Skeletal muscle tissue (tissue), 4 donors: ENCODE data around the gene VEGFC. TPM values are rescaled to one million over a fixed set of nuclear protein-coding genes. Genes with fewer than 3 reads are reported as not detected.

Source experiments
- H3K27ac ChIP-seq: one replicate; pipeline ENCODE4 v1.7.0; 2013; ENCODE audit warnings: mild to moderate bottlenecking, low read depth, low read length, inconsistent platforms
- H3K27me3 ChIP-seq, 3 donors: one replicate each; pipeline ENCODE4 v1.7.0; 2013; ENCODE audit warnings: low read length in 3 of 3; ENCODE audit not compliant: control insufficient read depth in 3 of 3, insufficient read depth in 3 of 3
- H3K36me3 ChIP-seq, 3 donors: one replicate each; pipeline ENCODE4 v1.7.0; 2013; ENCODE audit warnings: low read length in 3 of 3; ENCODE audit not compliant: control insufficient read depth in 3 of 3, insufficient read depth in 3 of 3
- H3K4me1 ChIP-seq, 3 donors: one replicate each; pipeline ENCODE4 v1.7.0; 2013; ENCODE audit warnings: low read length in 3 of 3, mild to moderate bottlenecking in 3 of 3; ENCODE audit not compliant: control insufficient read depth in 3 of 3, insufficient read depth in 3 of 3
- H3K4me3 ChIP-seq, 3 donors: one replicate each; pipeline ENCODE4 v1.7.0; 2013; ENCODE audit warnings: low read length in 3 of 3
- H3K9ac ChIP-seq, 3 donors: one replicate each; pipeline ENCODE4 v1.7.0; 2013; ENCODE audit warnings: low read length in 3 of 3, mild to moderate bottlenecking in 3 of 3, moderate library complexity in 2 of 3, low read depth in 1 of 3
- H3K9me3 ChIP-seq, 3 donors: one replicate each; pipeline ENCODE4 v1.7.0; 2013; ENCODE audit warnings: low read length in 3 of 3; ENCODE audit not compliant: control insufficient read depth in 3 of 3
- total RNA-seq: library from RNA; depleted of rRNA; stranded (reverse); fragments of >200 nt; gene quantifications from one replicate; pipeline ENCODE4 v1.2.3, GENCODE V29; 2014
- donor health status: Osteomylitis.

VEGFC gene
- total RNA-seq, 1 donor from 2014 or later, result 6.8 TPM

GRCh38 chr4:176752191-176752749 lies 40.5 kb downstream of the VEGFC start:
- Histone ChIP-seq H3K9ac (no peak overlapping the region), H3K4me1 (no peaks in the 10 kb centered on the region), H3K27me3 (no peaks in the 10 kb centered on the region), H3K36me3 (no peaks in the 10 kb centered on the region), H3K4me3 (no peak overlapping the region), H3K9me3 (no peaks in the 10 kb centered on the region), H3K27ac (no peak overlapping the region)

- H3K9ac ChIP-seq, result no peak overlapping the region
- no peaks in the 10 kb centered on the region for H3K9me3 ChIP-seq
- H3K27me3 ChIP-seq, result no peaks in the 10 kb centered on the region
- no peak overlapping the region for H3K27ac ChIP-seq
- H3K4me3 ChIP-seq, result no peak overlapping the region
- H3K4me1 ChIP-seq, result no peaks in the 10 kb centered on the region
- H3K36me3 ChIP-seq, result no peaks in the 10 kb centered on the region
These were observed 41.7 kb downstream of the VEGFC start for GRCh38 chr4:176751061-176751460.

- Histone ChIP-seq H3K27me3 (no peaks in the 10 kb centered on the region), H3K36me3 (no peaks in the 10 kb centered on the region), H3K4me3 (no peak overlapping the region), H3K9ac (no peak overlapping the region), H3K9me3 (no peaks in the 10 kb centered on the region), H3K27ac (no peak overlapping the region), H3K4me1 (no peaks in the 10 kb centered on the region)
These were observed 45.9 kb downstream of the VEGFC start for GRCh38 chr4:176746846-176747245.

- Histone ChIP-seq H3K9me3 (no peaks in the 10 kb centered on the region), H3K27me3 (no peaks in the 10 kb centered on the region), H3K9ac (no peak overlapping the region), H3K36me3 (no peaks in the 10 kb centered on the region), H3K4me3 (no peak overlapping the region), H3K4me1 (no peaks in the 10 kb centered on the region), H3K27ac (no peak overlapping the region)
These were observed 46.8 kb downstream of the VEGFC start for GRCh38 chr4:176745902-176746301.

GRCh38 chr4:176744091-176744490 lies 48.6 kb downstream of the VEGFC start:
- no peaks in the 10 kb centered on the region for H3K9me3 ChIP-seq
- no peak overlapping the region for H3K4me3 ChIP-seq
- no peaks in the 10 kb centered on the region for H3K27me3 ChIP-seq
- no peak overlapping the region for H3K27ac ChIP-seq
- H3K36me3 ChIP-seq, result no peaks in the 10 kb centered on the region
- H3K9ac ChIP-seq, result no peak overlapping the region
- H3K4me1 ChIP-seq, result no peaks in the 10 kb centered on the region

- Histone ChIP-seq H3K9me3 (no peaks in the 10 kb centered on the region), H3K36me3 (no peaks in the 10 kb centered on the region), H3K9ac (no peak overlapping the region), H3K27me3 (no peaks in the 10 kb centered on the region), H3K4me3 (no peak overlapping the region), H3K27ac (no peak overlapping the region), H3K4me1 (no peaks in the 10 kb centered on the region)
These were observed 50.5 kb downstream of the VEGFC start for GRCh38 chr4:176742211-176742610.

GRCh38 chr4:176741253-176741652 lies 51.5 kb downstream of the VEGFC start:
- Histone ChIP-seq H3K4me1 (no peaks in the 10 kb centered on the region), H3K9ac (no peak overlapping the region), H3K27ac (no peak overlapping the region), H3K27me3 (no peaks in the 10 kb centered on the region), H3K4me3 (no peak overlapping the region), H3K9me3 (no peaks in the 10 kb centered on the region), H3K36me3 (no peaks in the 10 kb centered on the region)

GRCh38 chr4:176735300-176735699 lies 57.4 kb downstream of the VEGFC start:
- H3K4me3 ChIP-seq, result no peak overlapping the region

GRCh38 chr4:176734461-176734860 lies 58.3 kb downstream of the VEGFC start:
- Histone ChIP-seq H3K9me3 (no peaks in the 10 kb centered on the region), H3K4me3 (no peak overlapping the region), H3K4me1 (no peaks in the 10 kb centered on the region), H3K27ac (no peak overlapping the region), H3K36me3 (no peaks in the 10 kb centered on the region), H3K9ac (no peak overlapping the region), H3K27me3 (no peaks in the 10 kb centered on the region)

More at GRCh38 chr4:176735300-176735699, 57.4 kb downstream of the VEGFC start:
- no peaks in the 10 kb centered on the region for H3K9me3 ChIP-seq
- no peak overlapping the region for H3K27ac ChIP-seq
- no peak overlapping the region for H3K9ac ChIP-seq
- H3K36me3 ChIP-seq, result no peaks in the 10 kb centered on the region
- no peaks in the 10 kb centered on the region for H3K27me3 ChIP-seq
- H3K4me1 ChIP-seq, result no peaks in the 10 kb centered on the region

GRCh38 chr4:176729489-176729888 lies 63.2 kb downstream of the VEGFC start:
- Histone ChIP-seq H3K36me3 (no peaks in the 10 kb centered on the region), H3K27ac (no peak overlapping the region), H3K9me3 (no peaks in the 10 kb centered on the region), H3K4me1 (peaks cover 0 to 2% (median 0%) of the 10 kb centered on the region in 3 donors), H3K27me3 (no peaks in the 10 kb centered on the region), H3K9ac (no peak overlapping the region), H3K4me3 (no peak overlapping the region)
